H9 (cell line): ENCODE data around the gene TOR1A. TPM values are rescaled to one million over a fixed set of nuclear protein-coding genes. Genes with fewer than 3 reads are reported as not detected.

Source experiments
- DNase-seq: peaks from one replicate; pipeline ENCODE4 v3.0.0-alpha.2; 2017
- H2AFZ ChIP-seq: one replicate; pipeline ENCODE4 v1.6.1; 2013; ENCODE audit warnings: mild to moderate bottlenecking, low read length, control low read depth, moderate library complexity
- H2AK5ac ChIP-seq: 2 replicates; pipeline ENCODE4 v1.6.1; 2013; ENCODE audit warnings: low read length, control low read depth, mixed read lengths; ENCODE audit not compliant: insufficient read length
- H2BK120ac ChIP-seq: one replicate; pipeline ENCODE4 v1.6.1; 2013; ENCODE audit warnings: low read depth, mild to moderate bottlenecking, low read length, control low read depth, inconsistent platforms; ENCODE audit not compliant: poor library complexity, severe bottlenecking
- H2BK12ac ChIP-seq: 2 replicates; pipeline ENCODE4 v1.6.1; 2013; ENCODE audit warnings: low read length, control low read depth, mixed read lengths, low read depth; ENCODE audit not compliant: insufficient read length
- H2BK15ac ChIP-seq: 2 replicates; pipeline ENCODE4 v1.6.1; 2013; ENCODE audit warnings: low read depth, low read length, control low read depth
- H2BK20ac ChIP-seq: one replicate; pipeline ENCODE4 v1.6.1; 2013; ENCODE audit warnings: low read depth, mild to moderate bottlenecking, low read length, control low read depth, inconsistent platforms; ENCODE audit not compliant: poor library complexity, severe bottlenecking
- H2BK5ac ChIP-seq: 2 replicates; pipeline ENCODE4 v1.6.1; 2013; ENCODE audit warnings: low read length, control low read depth, mixed read lengths; ENCODE audit not compliant: insufficient read length
- H3K14ac ChIP-seq: 2 replicates; pipeline ENCODE4 v1.6.1; 2013; ENCODE audit warnings: low read length, control low read depth; ENCODE audit not compliant: insufficient read depth
- H3K18ac ChIP-seq: 2 replicates; pipeline ENCODE4 v1.6.1; 2013; ENCODE audit warnings: low read depth, mild to moderate bottlenecking, mixed read lengths, low read length, control low read depth; ENCODE audit not compliant: insufficient read length
- H3K23ac ChIP-seq: 2 replicates; pipeline ENCODE4 v1.6.1; 2013; ENCODE audit warnings: low read length, control low read depth, mixed read lengths, low read depth; ENCODE audit not compliant: insufficient read length
- H3K23me2 ChIP-seq: 2 replicates; pipeline ENCODE4 v1.6.1; 2013; ENCODE audit warnings: low read depth, mild to moderate bottlenecking, mixed read lengths, low read length, control low read depth; ENCODE audit not compliant: insufficient read length, poor library complexity, severe bottlenecking
- H3K27ac ChIP-seq: 2 replicates; pipeline ENCODE4 v1.5.1; 2013; ENCODE audit warnings: low read length, control low read depth, mixed read lengths, low read depth; ENCODE audit not compliant: insufficient read length
- H3K27me3 ChIP-seq: 2 replicates; pipeline ENCODE4 v1.6.1; 2013; ENCODE audit warnings: low read length, control low read depth, inconsistent platforms; ENCODE audit not compliant: insufficient read depth
- H3K4ac ChIP-seq: 2 replicates; pipeline ENCODE4 v1.6.1; 2013; ENCODE audit warnings: low read depth, mild to moderate bottlenecking, control low read depth, inconsistent platforms, low read length, moderate library complexity
- H3K4me1 ChIP-seq: 2 replicates; pipeline ENCODE4 v1.6.1; 2013; ENCODE audit warnings: low read length, control low read depth, inconsistent platforms; ENCODE audit not compliant: insufficient read depth
- H3K4me2 ChIP-seq: 2 replicates; pipeline ENCODE4 v1.6.1; 2013; ENCODE audit warnings: low read length, control low read depth, mixed read lengths; ENCODE audit not compliant: insufficient read length, insufficient read depth
- H3K56ac ChIP-seq: 2 replicates; pipeline ENCODE4 v1.6.1; 2013; ENCODE audit warnings: low read depth, mild to moderate bottlenecking, mixed read lengths, low read length, control low read depth; ENCODE audit not compliant: insufficient read length
- H3K79me1 ChIP-seq: 2 replicates; pipeline ENCODE4 v1.6.1; 2013; ENCODE audit warnings: low read depth, mild to moderate bottlenecking, moderate library complexity, low read length, control low read depth, inconsistent platforms; ENCODE audit not compliant: insufficient read depth, poor library complexity, severe bottlenecking
- H3K79me2 ChIP-seq: 2 replicates; pipeline ENCODE4 v1.6.1; 2013; ENCODE audit warnings: low read length, control low read depth, inconsistent platforms; ENCODE audit not compliant: insufficient read depth
- H3K9ac ChIP-seq: 2 replicates; pipeline ENCODE4 v1.6.1; 2013; ENCODE audit warnings: low read length, control low read depth, mixed read lengths; ENCODE audit not compliant: insufficient read length; ENCODE audit errors: extremely low read depth
- H3K9me3 ChIP-seq: one replicate; pipeline ENCODE4 v1.6.1; 2013; ENCODE audit warnings: low read depth, low read length, inconsistent platforms; ENCODE audit not compliant: control insufficient read depth
- H3T11ph ChIP-seq: one replicate; pipeline ENCODE4 v1.6.1; 2013; ENCODE audit warnings: mild to moderate bottlenecking, low read length, control low read depth, inconsistent platforms
- H4K20me1 ChIP-seq: one replicate; pipeline ENCODE4 v1.6.1; 2013; ENCODE audit not compliant: control insufficient read depth, insufficient read length, insufficient read depth
- H4K5ac ChIP-seq: 2 replicates; pipeline ENCODE4 v1.6.1; 2013; ENCODE audit warnings: low read depth, mild to moderate bottlenecking, mixed read lengths, low read length, control low read depth; ENCODE audit not compliant: insufficient read length
- H4K8ac ChIP-seq: replicated peaks from 2 replicates; pipeline ENCODE4 v1.6.1; 2013; ENCODE audit warnings: low read length, control low read depth, mixed read lengths, low read depth; ENCODE audit not compliant: insufficient read length
- H4K91ac ChIP-seq: 2 replicates; pipeline ENCODE4 v1.6.1; 2013; ENCODE audit warnings: low read depth, mild to moderate bottlenecking, moderate library complexity, mixed read lengths, low read length, control low read depth; ENCODE audit not compliant: insufficient read length
- H3K27ac Mint-ChIP-seq, 3 experiments: 2 replicates in 2 of 3; 3 replicates in 1 of 3; pipeline ENCODE4 v1.8.0; 2020 to 2021; ENCODE audit warnings: mixed read lengths in 3 of 3, mild to moderate bottlenecking in 1 of 3, moderate library complexity in 1 of 3
- H3K27me3 Mint-ChIP-seq: 2 replicates; pipeline ENCODE4 v1.8.0; 2021; ENCODE audit warnings: low read depth, mild to moderate bottlenecking, moderate library complexity, mixed read lengths
- H3K36me3 Mint-ChIP-seq, 3 experiments: 2 replicates in 2 of 3; 3 replicates in 1 of 3; pipeline ENCODE4 v1.8.0; 2020 to 2021; ENCODE audit warnings: low read depth in 3 of 3, mixed read lengths in 3 of 3; ENCODE audit not compliant: insufficient read depth in 1 of 3
- H3K4me1 Mint-ChIP-seq, 2 experiments: 2 replicates each; pipeline ENCODE4 v1.8.0; 2020; ENCODE audit warnings: mixed read lengths in 2 of 2
- H3K4me3 Mint-ChIP-seq, 2 experiments: 2 replicates in 1 of 2; 3 replicates in 1 of 2; pipeline ENCODE4 v1.8.0; 2020 to 2021; ENCODE audit warnings: mild to moderate bottlenecking in 2 of 2, mixed read lengths in 2 of 2, moderate library complexity in 1 of 2
- H3K9me3 Mint-ChIP-seq, 2 experiments: 2 replicates in 1 of 2; 3 replicates in 1 of 2; pipeline ENCODE4 v1.8.0; 2020; ENCODE audit warnings: mild to moderate bottlenecking in 2 of 2, mixed read lengths in 2 of 2, moderate library complexity in 1 of 2
- CTCF ChIP-seq: fragments of 200-600 bp; sonication (generic); conservative IDR thresholded peaks from 3 replicates; pipeline ENCODE4 v1.8.0; 2021; ENCODE audit warnings: antibody characterized with exemption, mild to moderate bottlenecking
- WGBS: extraction: QIAGEN DNeasy Blood & Tissue Kit; methylation state at CpG from one replicate; pipeline ENCODE4 v1.1.7; 2013; ENCODE audit warnings: missing lambda C conversion rate, low lambda C conversion rate, mixed read lengths; ENCODE audit not compliant: insufficient read length; ENCODE audit errors: extremely low coverage; 5-methylcytosine and 5-hydroxymethylcytosine counted together
- total RNA-seq: library from RNA; stranded (reverse); gene quantifications from 2 replicates; pipeline ENCODE4 v1.2.1, GENCODE V29; 2021

The TOR1A gene
- total RNA-seq, 1 experiment from 2014 or later, result 60.1 TPM

- H4K5ac ChIP-seq, result no peak overlapping the region
- H3K23ac ChIP-seq, result no peak overlapping the region
- H3K14ac ChIP-seq, result no peak overlapping the region
- no peak overlapping the region for H2BK120ac ChIP-seq
- no peaks in the 10 kb centered on the region for H3K4me1 ChIP-seq
- no peak overlapping the region for H3K56ac ChIP-seq
- H3K23me2 ChIP-seq, result no peaks in the 10 kb centered on the region
- H3K9ac ChIP-seq, result no peak overlapping the region
- H3K4me2 ChIP-seq, result no peak overlapping the region
- no CpG with 5 or more reads among the region's 24 CpGs for WGBS
- H4K20me1 ChIP-seq, result no peaks in the 10 kb centered on the region
- H2BK12ac ChIP-seq, result no peak overlapping the region
- H4K91ac ChIP-seq, result no peak overlapping the region
- Mint-ChIP-seq H3K4me3 (no peak overlapping the region; a peak in 1 of 5 replicates), H3K27me3 (no peaks in the 10 kb centered on the region), H3K4me1 (0 out of 4 replicates have a peak, but pooled peaks cover 0 to 2% of the 10 kb centered on the region in 2 experiments), H3K36me3 (peaks cover 2 to 23% (median 18%) of the 10 kb centered on the region in 3 experiments; a peak in 6 of 7 replicates), H3K27ac (peak overlapping the region in 2 of 3 experiments; percentile 68 to 85; a peak in 3 of 7 replicates), H3K9me3 (no peaks in the 10 kb centered on the region)
- no peak overlapping the region for H4K8ac ChIP-seq
- H2BK20ac ChIP-seq, result no peak overlapping the region
- no peak overlapping the region for H2AK5ac ChIP-seq
- H3K27ac ChIP-seq, result no peak overlapping the region
- peak; percentile 25 for DNase-seq
- H2BK5ac ChIP-seq, result no peak overlapping the region
- no peaks in the 10 kb centered on the region for H3K79me2 ChIP-seq
- no peak overlapping the region for H2AFZ ChIP-seq
- no peak overlapping the region for H3T11ph ChIP-seq
- H3K4ac ChIP-seq, result no peak overlapping the region
- no peaks in the 10 kb centered on the region for H3K27me3 ChIP-seq
- TF ChIP-seq CTCF, result no peak
- H3K79me1 ChIP-seq, result no peaks in the 10 kb centered on the region
- no peak overlapping the region for H2BK15ac ChIP-seq
- H3K9me3 ChIP-seq, result no peaks in the 10 kb centered on the region
- H3K18ac ChIP-seq, result no peak overlapping the region
Observed at GRCh38 chr9:129869585-129870501, 45.9 kb upstream of the TOR1A start.
